Stimulated activated memory B cell treated with anti-CD40 and anti-IgM and Interleukin-4, amounts not matched to agents 10 μg/mL and 1 μg/mL and 100 μg/mL, for 72 hours (primary cell): ENCODE measurements around the gene C3orf33.

Source experiments
- ATAC-seq: fragments of 150-1000 bp; cut with Tn5 transposase; 2 replicates; pipeline ENCODE4 v1.10.0; 2021
- H3K27ac Mint-ChIP-seq: one replicate; pipeline ENCODE4 v1.8.0; 2022; ENCODE audit warnings: mild to moderate bottlenecking, mixed read lengths
- H3K27me3 Mint-ChIP-seq: one replicate; pipeline ENCODE4 v1.8.0; 2022; ENCODE audit warnings: mixed read lengths
- H3K36me3 Mint-ChIP-seq: one replicate; pipeline ENCODE4 v1.8.0; 2022; ENCODE audit warnings: mixed read lengths
- H3K4me1 Mint-ChIP-seq: one replicate; pipeline ENCODE4 v1.8.0; 2022; ENCODE audit warnings: mixed read lengths
- H3K4me3 Mint-ChIP-seq: one replicate; pipeline ENCODE4 v1.8.0; 2022; ENCODE audit warnings: mild to moderate bottlenecking, moderate library complexity, mixed read lengths
- H3K9me3 Mint-ChIP-seq: one replicate; pipeline ENCODE4 v1.8.0; 2022; ENCODE audit warnings: mixed read lengths

Gene C3orf33

GRCh38 chr3:155737844-155738460 is 68.1 kb downstream of the C3orf33 start:
- no peaks in the 10 kb centered on the region for H3K36me3 Mint-ChIP-seq
- no peaks in the 10 kb centered on the region for H3K9me3 Mint-ChIP-seq
- peaks cover 35% of the 10 kb centered on the region for H3K27me3 Mint-ChIP-seq
- H3K4me3 Mint-ChIP-seq: peak overlapping the region; percentile 1
- ATAC-seq: peak; percentile 72
- H3K27ac Mint-ChIP-seq: peak overlapping the region; percentile 48
- H3K4me1 Mint-ChIP-seq: peaks cover 12% of the 10 kb centered on the region

GRCh38 chr3:155736381-155736780 is 69.7 kb downstream of the C3orf33 start:
- Mint-ChIP-seq H3K4me1 (peaks cover 12% of the 10 kb centered on the region), H3K27ac (no peak overlapping the region), H3K36me3 (no peaks in the 10 kb centered on the region), H3K27me3 (peaks cover 30% of the 10 kb centered on the region), H3K9me3 (no peaks in the 10 kb centered on the region), H3K4me3 (no peak overlapping the region)
- ATAC-seq: no peak

GRCh38 chr3:155730843-155731242 is 75.2 kb downstream of the C3orf33 start:
- H3K36me3 Mint-ChIP-seq: no peaks in the 10 kb centered on the region
- no peaks in the 10 kb centered on the region for H3K9me3 Mint-ChIP-seq
- H3K27ac Mint-ChIP-seq: no peak overlapping the region
- no peaks in the 10 kb centered on the region for H3K4me1 Mint-ChIP-seq
- H3K27me3 Mint-ChIP-seq: peaks cover 38% of the 10 kb centered on the region
- no peak overlapping the region for H3K4me3 Mint-ChIP-seq
- no peak for ATAC-seq

- H3K9me3 Mint-ChIP-seq: no peaks in the 10 kb centered on the region
- no peak for ATAC-seq
- H3K27ac Mint-ChIP-seq: no peak overlapping the region
- peaks cover 44% of the 10 kb centered on the region for H3K27me3 Mint-ChIP-seq
- H3K4me3 Mint-ChIP-seq: no peak overlapping the region
- no peaks in the 10 kb centered on the region for H3K4me1 Mint-ChIP-seq
- H3K36me3 Mint-ChIP-seq: no peaks in the 10 kb centered on the region
These were observed 78.2 kb downstream of the C3orf33 start for GRCh38 chr3:155727836-155728235.

- Mint-ChIP-seq H3K27me3 (no peaks in the 10 kb centered on the region), H3K9me3 (peaks cover 13% of the 10 kb centered on the region), H3K36me3 (no peaks in the 10 kb centered on the region), H3K27ac (no peak overlapping the region), H3K4me1 (peaks cover 7% of the 10 kb centered on the region), H3K4me3 (no peak overlapping the region)
- no peak for ATAC-seq
These were observed 91.8 kb downstream of the C3orf33 start for GRCh38 chr3:155714295-155714718.
